Spleen (tissue), 11 donors: ENCODE results near the gene GTF2B. TPM values are rescaled to one million over a fixed set of nuclear protein-coding genes. Genes with fewer than 3 reads are reported as not detected.

Source experiments
- DNase-seq: peaks from one replicate; pipeline ENCODE4 v3.0.0-alpha.2; 2020
- H3K27ac ChIP-seq, 8 donors: fragments of 200-600 bp; sonication (generic) in 7 of 8; 1 replicate in 4 of 8; 2 replicates in 4 of 8; pipeline versions ENCODE4 v1.5.0 to v1.8.0; 2016 to 2021; ENCODE audit warnings: inconsistent platforms in 4 of 8, mild to moderate bottlenecking in 4 of 8, moderate library complexity in 1 of 8
- H3K27me3 ChIP-seq, 7 donors: fragments of 200-600 bp; sonication (generic) in 6 of 7; replicated peaks in 1 of 7; 1 replicate in 4 of 7; 2 replicates in 3 of 7; pipeline versions ENCODE4 v1.5.0 to v1.8.0; 2016 to 2021; ENCODE audit warnings: inconsistent platforms in 3 of 7, mild to moderate bottlenecking in 1 of 7
- H3K36me3 ChIP-seq, 6 donors: fragments of 200-600 bp; sonication (generic) in 5 of 6; 1 replicate in 4 of 6; 2 replicates in 2 of 6; pipeline versions ENCODE4 v1.5.0 to v1.8.0; 2016 to 2021; ENCODE audit warnings: inconsistent platforms in 2 of 6
- H3K4me1 ChIP-seq, 6 donors: fragments of 200-600 bp; sonication (generic) in 5 of 6; 1 replicate in 3 of 6; 2 replicates in 3 of 6; pipeline versions ENCODE4 v1.5.0 to v1.8.0; 2016 to 2021; ENCODE audit warnings: inconsistent platforms in 3 of 6
- H3K4me3 ChIP-seq, 8 donors: fragments of 200-600 bp; sonication (generic) in 7 of 8; 1 replicate in 4 of 8; 2 replicates in 4 of 8; pipeline versions ENCODE4 v1.5.0 to v1.8.0; 2016 to 2021; ENCODE audit warnings: inconsistent platforms in 4 of 8, mild to moderate bottlenecking in 4 of 8, moderate library complexity in 2 of 8
- H3K9me3 ChIP-seq, 8 donors: fragments of 200-600 bp; sonication (generic) in 7 of 8; 1 replicate in 4 of 8; 2 replicates in 4 of 8; pipeline versions ENCODE4 v1.5.0 to v1.8.0; 2016 to 2021; ENCODE audit warnings: inconsistent platforms in 4 of 8
- POLR2A ChIP-seq, 3 donors: fragments of 450-650 bp; IDR thresholded peaks; one replicate each; pipeline ENCODE4 v1.5.1; 2017; ENCODE audit warnings: antibody characterized with exemption in 3 of 3, mild to moderate bottlenecking in 1 of 3
- POLR2AphosphoS5 ChIP-seq, 3 donors: sonication (generic); formaldehyde crosslinking; IDR thresholded peaks; one replicate each; pipeline ENCODE4 v1.5.1; 2017; ENCODE audit warnings: antibody characterized with exemption in 3 of 3
- WGBS, 5 donors: extraction: QIAGEN DNeasy Blood & Tissue Kit in 3 of 5; methylation state at CpG; one replicate each; pipeline versions ENCODE4 v1.1.5 to v1.1.7; 2013 to 2018; 5-methylcytosine and 5-hydroxymethylcytosine counted together
- intact Hi-C: fragments of 100-400 bp; cut with DNase I; formaldehyde crosslinking; loops from one replicate; pipeline ENCODE4 v1.15.0; 2023; ENCODE audit warnings: low total_unique reads
- polyA plus RNA-seq, 3 donors: library from polyadenylated mRNA; stranded (reverse); fragments of 200-250 nt; gene quantifications; one replicate each; pipeline ENCODE4 v1.2.1, GENCODE V29; 2013
- total RNA-seq, 7 donors: library from RNA; depleted of rRNA in 3 of 7; stranded (reverse); fragments of >200 nt in 3 of 7; fragmentation: NEBNext Ultra II Directional in 4 of 7; extraction: Animal tissue kit (Norgen Biotek cat#: 25700) in 4 of 7; gene quantifications; one replicate each; pipeline versions ENCODE4 v1.1.0 to v1.2.1, GENCODE V29; 2016 to 2021
- TF ChIP-seq, protein P1 (sequence below), 11 experiments: fragments of 200-600 bp in 7 of 11; fragments of 450-650 bp in 4 of 11; sonication (generic) in 4 of 11; IDR thresholded peaks in 8 of 11; conservative IDR thresholded peaks in 3 of 11; 1 replicate in 7 of 11; 2 replicates in 4 of 11; pipeline versions ENCODE4 v1.4.0 to v1.8.0; 2016 to 2021; ENCODE audit warnings: antibody characterized with exemption in 11 of 11, inconsistent platforms in 4 of 11, mild to moderate bottlenecking in 1 of 11
- donor health status: healthy with polysubstance abuse.
- donor health status: DM: no; HTN: no; CAD: no; lungs with moderate emphysema.
- donor health status: DM: no; HTN: no; CAD: no.
- donor health status: Bipolar disorder and iron deficiency.
- donor health status: healthy.
- donor health status: DM: no; HTN: no; CAD: no.
- donor health status: DM: yes; HTN: yes; CAD: no.

GTF2B gene
- total and polyA plus RNA-seq, 10 donors: 24.0 to 40.5 (median 31.7) TPM

DNA sequence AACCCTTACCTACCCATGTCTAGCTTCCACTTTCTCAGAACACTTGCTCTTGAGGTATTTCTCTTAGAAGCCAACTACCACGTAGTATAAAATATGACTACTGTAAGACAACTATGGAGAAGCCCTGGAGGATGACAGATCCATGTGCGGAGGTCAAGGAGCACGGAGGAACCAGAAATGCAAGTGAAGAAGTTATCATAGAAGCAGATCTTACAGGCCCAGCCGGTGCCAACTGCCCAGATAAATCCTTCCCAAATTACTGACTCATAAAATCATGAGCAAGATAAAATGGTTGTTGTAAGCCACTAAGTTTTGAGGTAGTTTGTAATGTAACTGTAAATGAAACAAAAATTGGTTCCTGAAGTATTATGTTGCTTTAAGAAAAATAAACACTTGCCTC, 12.6 kb downstream of the GTF2B start:
- Histone ChIP-seq H3K4me3 (no peak overlapping the region), H3K27me3 (no peaks in the 10 kb centered on the region), H3K9me3 (no peaks in the 10 kb centered on the region), H3K36me3 (peaks cover 0 to 84% (median 39%) of the 10 kb centered on the region in 6 donors), H3K27ac (no peak overlapping the region), H3K4me1 (peaks cover 0 to 95% (median 67%) of the 10 kb centered on the region in 6 donors)
- WGBS, 5 donors: 82 to 92% (median 86%) methylated on average over 4 of the region's 4 CpGs
- TF ChIP-seq, protein P1, sequence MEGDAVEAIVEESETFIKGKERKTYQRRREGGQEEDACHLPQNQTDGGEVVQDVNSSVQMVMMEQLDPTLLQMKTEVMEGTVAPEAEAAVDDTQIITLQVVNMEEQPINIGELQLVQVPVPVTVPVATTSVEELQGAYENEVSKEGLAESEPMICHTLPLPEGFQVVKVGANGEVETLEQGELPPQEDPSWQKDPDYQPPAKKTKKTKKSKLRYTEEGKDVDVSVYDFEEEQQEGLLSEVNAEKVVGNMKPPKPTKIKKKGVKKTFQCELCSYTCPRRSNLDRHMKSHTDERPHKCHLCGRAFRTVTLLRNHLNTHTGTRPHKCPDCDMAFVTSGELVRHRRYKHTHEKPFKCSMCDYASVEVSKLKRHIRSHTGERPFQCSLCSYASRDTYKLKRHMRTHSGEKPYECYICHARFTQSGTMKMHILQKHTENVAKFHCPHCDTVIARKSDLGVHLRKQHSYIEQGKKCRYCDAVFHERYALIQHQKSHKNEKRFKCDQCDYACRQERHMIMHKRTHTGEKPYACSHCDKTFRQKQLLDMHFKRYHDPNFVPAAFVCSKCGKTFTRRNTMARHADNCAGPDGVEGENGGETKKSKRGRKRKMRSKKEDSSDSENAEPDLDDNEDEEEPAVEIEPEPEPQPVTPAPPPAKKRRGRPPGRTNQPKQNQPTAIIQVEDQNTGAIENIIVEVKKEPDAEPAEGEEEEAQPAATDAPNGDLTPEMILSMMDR (IDR thresholded peaks at IDR 0.05 in 8 of 11, conservative IDR thresholded peaks at IDR 0.05 in 3 of 11): no peak
- TF ChIP-seq POLR2A (IDR thresholded peaks at IDR 0.05) (no peak), POLR2AphosphoS5 (IDR thresholded peaks at IDR 0.05) (no peak)
- DNase-seq: no peak
- intact Hi-C loops: loop anchor here (5.0 kb wide), 1 partner anchor 221 kb away; no protein-coding TSS in a partner anchor

DNA sequence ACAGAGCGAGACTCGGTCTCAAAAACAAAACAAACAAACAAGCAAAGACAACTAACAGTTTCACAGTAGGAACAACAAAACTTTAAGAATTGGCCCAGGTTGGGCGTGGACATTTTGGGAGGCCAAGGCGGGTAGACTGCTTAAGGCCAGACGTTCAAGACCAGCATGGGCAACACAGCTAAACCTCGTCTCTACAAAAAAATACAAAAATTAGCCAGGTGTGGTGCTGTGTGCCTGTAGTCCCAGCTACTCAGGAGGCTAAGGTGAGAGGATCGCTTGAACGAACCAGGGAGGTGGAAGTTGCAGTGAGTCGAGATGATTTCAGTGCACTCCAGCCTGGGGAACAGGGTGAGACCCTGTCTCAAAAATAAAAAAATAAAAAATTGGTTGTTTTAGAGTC, 13.5 kb downstream of the GTF2B start:
- peaks cover 0 to 94% (median 66%) of the 10 kb centered on the region in 6 donors for H3K4me1 ChIP-seq

DNA sequence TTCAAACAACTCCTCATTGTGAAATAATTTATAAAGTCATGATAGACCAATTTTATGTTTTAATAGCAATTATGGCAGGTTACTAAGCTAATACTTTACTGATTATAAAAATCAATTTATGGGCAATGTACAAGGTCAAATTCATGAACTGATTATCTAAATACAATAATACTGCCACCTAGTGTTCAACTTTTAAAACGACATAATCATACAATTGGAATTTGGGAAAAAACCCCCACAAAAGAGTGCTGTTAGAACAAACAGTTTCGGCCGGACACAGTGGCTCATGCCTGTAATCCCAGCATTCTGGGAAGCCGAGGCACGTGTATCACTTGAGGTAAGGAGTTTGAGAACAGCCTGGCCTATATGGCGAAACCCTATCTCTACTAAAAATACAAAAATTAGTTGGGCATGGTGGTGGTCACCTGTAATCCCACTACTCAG, 14.0 kb downstream of the GTF2B start:
- H3K4me1 ChIP-seq: peaks cover 0 to 89% (median 62%) of the 10 kb centered on the region in 6 donors
- H3K27me3 ChIP-seq: no peaks in the 10 kb centered on the region
- intact Hi-C loops: loop anchor here (5.0 kb wide), 1 partner anchor 220 kb away; no protein-coding TSS in a partner anchor
- H3K9me3 ChIP-seq: no peaks in the 10 kb centered on the region
- 42 to 57% (median 46%) methylated on average over 6 of the region's 6 CpGs for WGBS, 5 donors
- no peak overlapping the region for H3K27ac ChIP-seq
- H3K4me3 ChIP-seq: no peak overlapping the region
- no peak for DNase-seq
- TF ChIP-seq, protein P1 (IDR thresholded peaks at IDR 0.05 in 8 of 11, conservative IDR thresholded peaks at IDR 0.05 in 3 of 11): peak in 9 of 11 experiments; percentile 12 to 67 (median 56)
- TF ChIP-seq POLR2A (IDR thresholded peaks at IDR 0.05) (no peak), POLR2AphosphoS5 (IDR thresholded peaks at IDR 0.05) (no peak)
- H3K36me3 ChIP-seq: peaks cover 0 to 74% (median 33%) of the 10 kb centered on the region in 6 donors

More for the DNA sequence above, 13.5 kb downstream of the GTF2B start:
- TF ChIP-seq, protein P1 (IDR thresholded peaks at IDR 0.05 in 8 of 11, conservative IDR thresholded peaks at IDR 0.05 in 3 of 11): no peak
- TF ChIP-seq POLR2A (IDR thresholded peaks at IDR 0.05) (no peak), POLR2AphosphoS5 (IDR thresholded peaks at IDR 0.05) (no peak)
- DNase-seq: no peak
- peaks cover 0 to 79% (median 35%) of the 10 kb centered on the region in 6 donors for H3K36me3 ChIP-seq
- H3K27me3 ChIP-seq: no peaks in the 10 kb centered on the region
- intact Hi-C loops: loop anchor here (5.0 kb wide), 1 partner anchor 221 kb away; no protein-coding TSS in a partner anchor
- no peak overlapping the region for H3K27ac ChIP-seq
- 80 to 93% (median 83%) methylated on average over 9 of the region's 9 CpGs for WGBS, 5 donors
- no peaks in the 10 kb centered on the region for H3K9me3 ChIP-seq
- H3K4me3 ChIP-seq: no peak overlapping the region

DNA sequence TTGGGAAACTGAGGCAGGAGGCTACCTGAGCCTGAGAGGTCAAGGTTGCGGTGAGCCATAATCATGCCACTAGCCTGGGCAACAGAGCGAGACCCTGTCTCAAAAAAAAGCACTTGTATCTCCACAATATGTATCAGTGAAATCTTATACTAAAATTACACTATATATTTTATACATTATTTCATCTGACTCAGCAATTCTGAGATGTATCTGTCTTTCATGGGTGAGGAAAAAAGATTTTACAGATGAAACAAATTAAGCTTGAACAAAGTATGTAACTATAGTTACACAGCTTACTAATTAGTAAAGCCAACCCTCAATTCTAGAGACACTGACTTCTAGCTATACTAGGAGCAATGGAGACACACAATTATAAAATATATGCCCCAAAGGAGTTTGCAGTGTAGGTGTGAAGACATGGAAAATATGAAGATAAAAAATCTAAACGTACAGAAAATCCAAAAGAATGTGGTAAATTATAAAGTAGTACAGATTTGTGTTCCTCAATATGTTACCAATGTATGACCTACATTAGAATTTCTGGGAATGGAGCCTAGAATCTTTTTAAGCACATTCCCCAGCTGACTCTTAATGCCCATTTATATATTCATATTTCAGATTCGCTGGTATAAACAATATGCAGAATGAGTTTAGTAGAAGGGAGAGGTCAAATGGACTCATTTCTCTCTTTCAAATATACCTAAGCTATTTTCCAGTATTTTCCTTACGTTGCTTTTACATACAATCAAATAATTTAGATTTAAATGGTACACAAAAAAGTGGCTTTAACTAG, 14.6 kb downstream of the GTF2B start:
- WGBS, 5 donors: 79 to 90% (median 84%) methylated on average over 5 of the region's 5 CpGs
- Histone ChIP-seq H3K4me3 (no peak overlapping the region), H3K9me3 (no peaks in the 10 kb centered on the region), H3K27me3 (no peaks in the 10 kb centered on the region), H3K4me1 (peaks cover 0 to 85% (median 59%) of the 10 kb centered on the region in 6 donors), H3K27ac (no peak overlapping the region), H3K36me3 (peaks cover 0 to 71% (median 30%) of the 10 kb centered on the region in 6 donors)
- TF ChIP-seq POLR2A (IDR thresholded peaks at IDR 0.05) (no peak), POLR2AphosphoS5 (IDR thresholded peaks at IDR 0.05) (no peak)
- TF ChIP-seq, protein P1 (IDR thresholded peaks at IDR 0.05 in 8 of 11, conservative IDR thresholded peaks at IDR 0.05 in 3 of 11): no peak
- intact Hi-C loops: loop anchor here (5.0 kb wide), 1 partner anchor 219 kb away; no protein-coding TSS in a partner anchor
- no peak for DNase-seq
